AG10803 (cell line): ENCODE results near the gene CLASP1.
"Not testable (repeated sequence)": the region's sequence is repeated elsewhere in the genome, so short reads cannot be mapped to it uniquely, and the experiment has no call there.

Experiments used
- DNase-seq: peaks from one replicate; pipeline ENCODE4 v3.0.0; 2010; ENCODE audit warnings: low read depth
- H3K4me3 ChIP-seq: 2 replicates; pipeline ENCODE4 v1.5.1; 2011; ENCODE audit warnings: mild to moderate bottlenecking, low read length, control low read depth
- TF ChIP-seq, protein P1 (sequence below): conservative IDR thresholded peaks from 2 replicates; pipeline ENCODE4 v1.5.1; 2011; ENCODE audit warnings: mild to moderate bottlenecking, low read length, control low read depth, inconsistent platforms

Gene CLASP1

DNA sequence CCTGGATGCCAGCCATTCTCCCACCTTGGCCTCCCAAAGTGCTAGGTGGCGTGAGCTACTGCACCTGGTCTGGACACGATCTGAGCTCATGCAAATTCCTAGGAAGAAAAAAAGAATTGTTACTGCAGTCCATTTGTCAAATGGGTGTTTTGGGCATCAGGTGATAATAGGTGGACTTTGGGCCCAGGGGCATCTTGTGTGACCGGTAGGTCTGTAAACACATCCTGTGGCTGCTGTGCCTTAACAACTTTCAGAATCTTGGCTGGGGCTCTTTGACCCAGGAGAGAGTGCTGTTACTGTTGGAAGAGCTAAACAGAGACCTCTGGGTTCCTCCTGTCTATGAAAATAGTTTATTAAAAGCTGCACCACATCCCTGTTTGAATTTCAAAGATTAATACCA, 329.3 kb downstream of the CLASP1 start:
- TF ChIP-seq, protein P1, sequence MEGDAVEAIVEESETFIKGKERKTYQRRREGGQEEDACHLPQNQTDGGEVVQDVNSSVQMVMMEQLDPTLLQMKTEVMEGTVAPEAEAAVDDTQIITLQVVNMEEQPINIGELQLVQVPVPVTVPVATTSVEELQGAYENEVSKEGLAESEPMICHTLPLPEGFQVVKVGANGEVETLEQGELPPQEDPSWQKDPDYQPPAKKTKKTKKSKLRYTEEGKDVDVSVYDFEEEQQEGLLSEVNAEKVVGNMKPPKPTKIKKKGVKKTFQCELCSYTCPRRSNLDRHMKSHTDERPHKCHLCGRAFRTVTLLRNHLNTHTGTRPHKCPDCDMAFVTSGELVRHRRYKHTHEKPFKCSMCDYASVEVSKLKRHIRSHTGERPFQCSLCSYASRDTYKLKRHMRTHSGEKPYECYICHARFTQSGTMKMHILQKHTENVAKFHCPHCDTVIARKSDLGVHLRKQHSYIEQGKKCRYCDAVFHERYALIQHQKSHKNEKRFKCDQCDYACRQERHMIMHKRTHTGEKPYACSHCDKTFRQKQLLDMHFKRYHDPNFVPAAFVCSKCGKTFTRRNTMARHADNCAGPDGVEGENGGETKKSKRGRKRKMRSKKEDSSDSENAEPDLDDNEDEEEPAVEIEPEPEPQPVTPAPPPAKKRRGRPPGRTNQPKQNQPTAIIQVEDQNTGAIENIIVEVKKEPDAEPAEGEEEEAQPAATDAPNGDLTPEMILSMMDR: no peak
- no peak overlapping the region for H3K4me3 ChIP-seq
- DNase-seq: no peak

DNA sequence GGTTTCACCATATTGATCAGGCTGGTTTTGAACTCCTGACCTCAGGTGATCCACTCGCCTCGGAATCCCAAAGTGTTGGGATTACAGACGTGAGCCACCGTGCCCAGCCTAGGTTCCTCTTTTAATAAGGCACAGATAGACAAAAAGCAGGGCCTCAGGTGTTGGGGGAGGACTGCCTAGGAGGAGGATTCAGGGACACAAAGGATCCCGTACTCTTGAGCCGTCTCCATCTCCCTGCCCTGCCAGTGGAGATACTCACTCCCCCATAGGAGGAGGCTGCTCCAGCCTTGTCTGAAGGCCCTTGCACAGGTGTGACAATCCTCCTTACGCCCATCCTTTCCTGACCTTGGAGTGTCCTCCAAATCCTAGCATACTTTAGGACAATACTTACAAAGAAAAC, 332.3 kb downstream of the CLASP1 start:
- DNase-seq: no peak

DNA sequence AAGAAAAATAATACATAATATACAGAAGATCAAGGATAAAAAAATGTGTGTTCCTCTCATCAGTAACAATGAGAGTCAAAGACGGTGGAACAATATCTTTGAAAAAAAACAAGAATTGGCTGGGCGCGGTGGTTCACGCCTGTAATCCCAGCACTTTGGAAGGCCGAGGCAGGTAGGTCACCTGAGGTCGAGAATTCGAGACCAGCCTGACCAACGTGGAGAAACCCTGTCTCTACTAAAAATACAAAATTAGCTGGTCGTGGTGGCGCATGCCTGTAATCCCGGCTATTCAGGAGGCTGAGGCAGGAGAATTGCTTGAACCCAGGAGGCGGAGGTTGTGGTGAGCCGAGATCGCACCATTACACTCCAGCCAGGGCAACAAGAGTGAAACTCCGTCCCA, 335.6 kb downstream of the CLASP1 start:
- DNase-seq, H3K4me3 ChIP-seq: not testable (repeated sequence)

More for the DNA sequence above, 332.3 kb downstream of the CLASP1 start:
- TF ChIP-seq, protein P1: no peak
- H3K4me3 ChIP-seq: no peak overlapping the region

DNA sequence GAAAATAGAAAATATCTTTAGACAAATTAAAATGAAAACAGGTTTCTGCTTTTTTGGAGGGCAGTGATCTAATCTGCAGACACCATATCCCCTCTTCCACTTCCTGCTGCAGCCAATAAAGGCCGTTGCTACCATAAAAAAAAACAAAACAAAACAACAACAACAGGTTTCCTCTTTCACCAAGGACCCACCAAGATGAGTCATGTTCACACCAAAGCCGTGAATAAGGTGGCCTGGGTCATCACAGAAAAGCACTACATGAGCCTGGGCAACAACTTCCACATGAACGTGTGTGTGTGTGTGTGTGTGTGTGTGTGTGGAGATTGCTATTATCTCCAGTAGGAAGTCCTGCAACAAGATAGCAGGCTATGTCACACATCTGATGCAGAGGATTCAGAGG, 339.5 kb downstream of the CLASP1 start:
- TF ChIP-seq, protein P1: no peak
- DNase-seq: no peak
- H3K4me3 ChIP-seq: no peak overlapping the region

DNA sequence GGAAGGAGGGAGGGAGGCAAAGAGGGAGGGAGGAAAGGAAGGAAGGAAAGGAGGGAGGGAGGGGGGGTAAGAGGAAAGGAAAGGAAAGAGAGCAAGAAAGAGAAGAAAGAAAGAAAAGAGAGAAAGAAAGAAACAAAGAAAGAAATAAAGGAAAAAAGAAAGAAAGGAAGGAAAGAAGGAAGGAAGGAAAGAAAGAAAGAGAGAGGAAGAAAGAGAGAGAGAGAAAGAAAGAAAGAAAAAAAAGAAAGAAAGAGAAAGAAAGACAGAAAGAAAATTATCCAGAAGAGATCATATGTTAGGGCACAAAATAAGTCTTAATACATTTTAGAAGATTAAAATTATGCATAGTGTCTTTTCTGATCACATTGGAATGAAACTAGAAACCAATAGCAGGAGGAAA, 339.9 kb downstream of the CLASP1 start:
- no peak overlapping the region for H3K4me3 ChIP-seq
- DNase-seq: no peak
- TF ChIP-seq, protein P1: no peak

DNA sequence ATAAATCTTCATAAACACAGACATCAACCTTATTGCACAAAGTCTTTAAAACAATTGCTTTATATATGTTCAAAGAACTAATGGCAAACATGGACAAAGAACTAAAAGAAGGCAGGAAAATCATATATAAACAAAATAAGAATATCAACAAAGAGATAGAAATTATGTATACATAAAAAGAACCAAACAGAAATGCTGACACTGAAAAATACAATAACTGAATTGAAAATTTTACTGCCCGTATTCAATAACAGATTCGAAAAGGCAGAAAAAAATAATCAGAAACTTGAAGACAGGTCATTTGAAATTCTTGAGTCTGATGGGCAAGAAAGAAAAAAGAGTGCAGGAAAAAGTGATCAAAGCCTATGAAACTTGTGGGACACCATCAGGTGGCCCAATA, 342.2 kb downstream of the CLASP1 start:
- DNase-seq: no peak

DNA sequence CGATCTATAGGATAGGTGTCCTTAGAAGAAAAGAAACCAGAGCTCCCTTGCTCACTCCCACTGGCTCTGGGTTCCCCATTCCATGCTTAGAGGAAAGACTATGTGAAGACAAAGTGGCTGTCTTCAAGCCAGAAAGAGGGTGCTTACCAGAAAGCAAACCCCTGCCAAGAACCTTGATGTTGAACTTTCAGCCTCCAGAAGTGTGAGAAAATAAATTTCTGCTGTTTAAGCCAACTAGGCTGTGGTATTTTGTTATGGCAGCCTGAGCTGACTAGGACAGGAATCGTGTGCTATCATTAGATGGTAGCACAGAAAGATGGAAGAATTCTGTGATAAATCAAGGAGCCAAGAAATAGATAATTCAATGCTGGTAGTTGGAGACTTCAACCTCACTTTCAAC, 344.3 kb downstream of the CLASP1 start:
- TF ChIP-seq, protein P1: no peak
- no peak overlapping the region for H3K4me3 ChIP-seq
- no peak for DNase-seq

More for the DNA sequence above, 342.2 kb downstream of the CLASP1 start:
- H3K4me3 ChIP-seq: no peak overlapping the region
- TF ChIP-seq, protein P1: no peak

DNA sequence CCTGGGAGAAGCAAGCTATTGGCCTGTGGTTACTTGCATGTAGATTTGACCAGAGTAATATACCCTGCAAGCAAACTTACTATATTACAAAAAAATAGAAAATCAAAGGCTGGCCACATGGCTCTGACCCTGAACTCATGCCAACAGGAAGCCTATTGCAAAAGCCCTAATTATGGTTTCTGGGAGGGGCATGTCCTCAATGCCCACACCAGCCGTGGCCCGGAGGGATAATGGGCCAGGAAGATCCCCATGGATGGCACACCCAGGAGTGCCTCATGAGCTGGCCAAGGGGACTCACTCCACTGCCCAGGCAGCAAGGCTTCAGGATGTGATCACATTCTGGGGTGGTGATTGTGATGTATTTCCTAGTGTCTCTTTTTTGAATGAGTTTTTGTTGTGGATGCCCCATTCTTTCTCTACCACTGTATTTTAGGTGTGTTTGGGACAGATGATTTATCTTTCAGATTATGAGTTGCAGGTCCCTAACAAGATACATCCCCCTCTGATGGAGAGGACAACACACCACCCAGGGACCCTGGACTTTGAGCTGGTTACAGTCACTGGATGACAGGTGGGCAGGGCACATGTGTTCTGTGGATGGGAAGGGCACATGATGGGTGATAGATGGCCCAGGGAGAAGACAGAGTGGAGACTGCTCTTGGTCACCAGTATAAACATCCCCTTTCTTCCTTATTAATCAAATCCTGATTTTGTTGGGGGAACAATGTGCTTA, 345.6 kb downstream of the CLASP1 start:
- no peak overlapping the region for H3K4me3 ChIP-seq
- TF ChIP-seq, protein P1: no peak
- no peak for DNase-seq

DNA sequence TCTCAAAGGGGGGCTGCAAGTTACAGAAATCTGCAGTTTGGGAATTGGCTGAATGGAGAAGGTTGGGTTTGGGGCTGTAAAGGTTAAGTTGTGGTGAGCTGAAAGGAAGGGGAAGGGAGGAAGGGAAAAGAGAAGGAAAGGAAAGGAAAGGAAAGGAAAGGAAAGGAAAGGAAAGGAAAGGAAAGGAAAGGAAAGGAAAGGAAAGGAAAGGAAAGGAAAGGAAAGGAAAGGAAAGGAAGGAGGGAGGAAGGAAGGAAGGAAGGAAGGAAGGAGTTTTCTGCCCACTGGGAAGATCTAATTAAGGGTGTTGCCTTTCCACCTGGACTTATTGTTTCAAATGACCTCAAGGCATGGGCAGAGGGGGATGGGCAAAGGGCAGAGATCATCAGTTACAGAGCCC, 348.1 kb downstream of the CLASP1 start:
- H3K4me3 ChIP-seq, DNase-seq: not testable (repeated sequence)
